Keratinocyte (primary cell): ENCODE data around the gene NEDD8.

Experiments used
- CTCF ChIP-seq, 3 experiments: IDR thresholded peaks in 1 of 3; conservative IDR thresholded peaks in 1 of 3; optimal IDR thresholded peaks in 1 of 3; 2 replicates in 2 of 3; 3 replicates in 1 of 3; pipeline versions ENCODE3 to v1.5.1; 2011; ENCODE audit warnings: low read length in 3 of 3, mild to moderate bottlenecking in 3 of 3, moderate library complexity in 2 of 3, control low read depth in 1 of 3, inconsistent platforms in 1 of 3; ENCODE audit not compliant: insufficient read depth in 2 of 3; ENCODE audit errors: extremely low read depth in 1 of 3
- EZH2 ChIP-seq: IDR thresholded peaks from one replicate; pipeline ENCODE4 v1.6.1; 2012; ENCODE audit warnings: inconsistent platforms, mild to moderate bottlenecking, low read length, moderate library complexity

GRCh38 chr14:24228902-24229301, 3.3 kb downstream of the NEDD8 start:
- TF ChIP-seq EZH2 (no peak), CTCF (optimal IDR thresholded peaks at IDR 0.05 in 1 of 3, IDR thresholded peaks at IDR 0.05 in 1 of 3, conservative IDR thresholded peaks at IDR 0.05 in 1 of 3; ENCODE audit: extremely low read depth in 1 of 3, insufficient read depth in 2 of 3, low read length in 3 of 3) (no peak)
